Large intestine (tissue), 3 donors: ENCODE results near the gene CHRNB2. TPM values are rescaled to one million over a fixed set of nuclear protein-coding genes. Genes with fewer than 3 reads are reported as not detected.

ENCODE experiments used
- DNase-seq, 2 donors: peaks; one replicate each; pipeline versions ENCODE4 v3.0.0 to v3.0.0-alpha.2; 2013
- H3K27ac ChIP-seq: one replicate; pipeline ENCODE4 v1.5.1; 2013; ENCODE audit warnings: low read length
- H3K27me3 ChIP-seq: 2 replicates; pipeline ENCODE4 v1.6.1; 2013; ENCODE audit warnings: low read length; ENCODE audit not compliant: control insufficient read depth, insufficient read depth
- H3K36me3 ChIP-seq: 2 replicates; pipeline ENCODE4 v1.6.1; 2013; ENCODE audit warnings: low read length; ENCODE audit not compliant: control insufficient read depth, insufficient read depth
- H3K4me1 ChIP-seq: one replicate; pipeline ENCODE4 v1.6.1; 2013; ENCODE audit warnings: low read length; ENCODE audit not compliant: control insufficient read depth, insufficient read depth
- H3K4me3 ChIP-seq: one replicate; pipeline ENCODE4 v1.5.1; 2013; ENCODE audit warnings: low read length
- H3K9me3 ChIP-seq: one replicate; pipeline ENCODE4 v1.6.1; 2013; ENCODE audit warnings: mild to moderate bottlenecking, low read depth, low read length, moderate library complexity; ENCODE audit not compliant: control insufficient read depth
- WGBS: methylation state at CpG from one replicate; pipeline ENCODE4 v1.1.5; 2013; ENCODE audit warnings: low lambda C conversion rate; ENCODE audit not compliant: insufficient coverage; 5-methylcytosine and 5-hydroxymethylcytosine counted together
- polyA plus RNA-seq: library from polyadenylated mRNA; unstranded; fragments of 120-200 nt; gene quantifications from one replicate; pipeline ENCODE4 v1.2.1, GENCODE V29; 2013

CHRNB2 gene
- polyA plus RNA-seq, 1 donor, result 1.7 TPM

GRCh38 chr1:154553056-154554030 lies 14.2 kb upstream of the CHRNB2 start:
- Histone ChIP-seq H3K27ac (no peak overlapping the region), H3K4me3 (no peak overlapping the region), H3K4me1 (peaks cover 18% of the 10 kb centered on the region), H3K9me3 (no peaks in the 10 kb centered on the region), H3K27me3 (no peaks in the 10 kb centered on the region), H3K36me3 (peaks cover 76% of the 10 kb centered on the region)
- DNase-seq, result no peak
- WGBS, result no CpG with 5 or more reads among the region's 12 CpGs

- Histone ChIP-seq H3K4me1 (peaks cover 15% of the 10 kb centered on the region), H3K27ac (no peak overlapping the region), H3K4me3 (peak overlapping the region; percentile 86), H3K27me3 (no peaks in the 10 kb centered on the region), H3K36me3 (peaks cover 47% of the 10 kb centered on the region), H3K9me3 (no peaks in the 10 kb centered on the region)
- DNase-seq, result no peak
- WGBS, result no CpG with 5 or more reads among the region's 4 CpGs
These were observed 11.2 kb upstream of the CHRNB2 start for GRCh38 chr1:154556422-154556821.

DNA sequence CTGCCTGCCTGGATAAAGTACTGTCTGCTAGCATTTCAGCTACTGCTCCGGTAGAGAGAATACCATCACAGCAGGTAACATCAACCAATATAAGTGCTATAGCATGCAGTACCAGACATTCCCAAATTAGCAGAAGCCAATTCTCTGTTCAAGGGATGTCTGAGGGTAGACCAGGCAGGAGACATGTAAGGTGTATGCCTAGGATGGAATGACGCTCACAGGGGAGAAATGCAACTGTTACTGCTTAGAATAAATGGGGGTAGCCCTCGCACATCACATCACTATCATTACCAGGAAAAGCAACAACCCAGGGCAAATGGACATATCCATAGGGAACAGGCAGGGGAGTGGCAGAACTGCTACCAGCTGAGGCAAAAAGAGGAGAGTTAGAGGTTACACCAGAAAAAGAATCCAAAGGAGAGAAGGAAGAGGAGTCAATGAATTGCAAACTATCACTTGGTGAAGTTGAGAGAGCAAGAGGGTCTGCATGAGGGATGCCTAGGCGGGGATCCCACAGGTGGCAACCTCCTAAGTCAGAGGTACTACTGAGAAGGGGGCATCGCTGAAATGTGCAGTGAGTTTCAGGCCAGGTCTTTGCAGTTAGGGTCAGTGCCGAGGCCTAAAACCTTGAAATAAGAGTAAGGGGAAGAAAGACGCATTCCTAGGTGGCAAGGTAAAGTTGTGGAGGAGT lies 10.2 kb upstream of the CHRNB2 start:
- Histone ChIP-seq H3K27me3 (no peaks in the 10 kb centered on the region), H3K36me3 (peaks cover 37% of the 10 kb centered on the region), H3K9me3 (no peaks in the 10 kb centered on the region), H3K27ac (peak overlapping the region; percentile 44), H3K4me3 (peak overlapping the region; percentile 86), H3K4me1 (peaks cover 15% of the 10 kb centered on the region)
- WGBS, result 0% methylated on average over 1 of the region's 7 CpGs
- DNase-seq, result peak in 1 of 2 donors; percentile 11

- Histone ChIP-seq H3K4me1 (peaks cover 15% of the 10 kb centered on the region), H3K36me3 (peaks cover 30% of the 10 kb centered on the region), H3K27ac (peak within 1 kb of the TSS; percentile 97), H3K27me3 (no peaks in the 10 kb centered on the region), H3K9me3 (no peaks in the 10 kb centered on the region), H3K4me3 (peak within 1 kb of the TSS; percentile 86)
- WGBS, result no CpG with 5 or more reads among the region's 69 CpGs
- DNase-seq, result peak; percentile 24 to 36
These were observed 9.4 kb upstream of the CHRNB2 start, which contains the start of gene UBE2Q1 for GRCh38 chr1:154557939-154558719. Gene UBE2Q1 (minus strand): TSS chr1:154558662. CDS start chr1:154558553, 109 bp downstream.

GRCh38 chr1:154558720-154559465 lies 8.7 kb upstream of the CHRNB2 start:
- peak; percentile 99 to 100 for DNase-seq
- Histone ChIP-seq H3K27me3 (no peaks in the 10 kb centered on the region), H3K9me3 (no peaks in the 10 kb centered on the region), H3K4me1 (peaks cover 15% of the 10 kb centered on the region), H3K27ac (peak overlapping the region; percentile 97), H3K36me3 (peaks cover 22% of the 10 kb centered on the region), H3K4me3 (peak overlapping the region; percentile 75)
- WGBS, result no CpG with 5 or more reads among the region's 57 CpGs

DNA sequence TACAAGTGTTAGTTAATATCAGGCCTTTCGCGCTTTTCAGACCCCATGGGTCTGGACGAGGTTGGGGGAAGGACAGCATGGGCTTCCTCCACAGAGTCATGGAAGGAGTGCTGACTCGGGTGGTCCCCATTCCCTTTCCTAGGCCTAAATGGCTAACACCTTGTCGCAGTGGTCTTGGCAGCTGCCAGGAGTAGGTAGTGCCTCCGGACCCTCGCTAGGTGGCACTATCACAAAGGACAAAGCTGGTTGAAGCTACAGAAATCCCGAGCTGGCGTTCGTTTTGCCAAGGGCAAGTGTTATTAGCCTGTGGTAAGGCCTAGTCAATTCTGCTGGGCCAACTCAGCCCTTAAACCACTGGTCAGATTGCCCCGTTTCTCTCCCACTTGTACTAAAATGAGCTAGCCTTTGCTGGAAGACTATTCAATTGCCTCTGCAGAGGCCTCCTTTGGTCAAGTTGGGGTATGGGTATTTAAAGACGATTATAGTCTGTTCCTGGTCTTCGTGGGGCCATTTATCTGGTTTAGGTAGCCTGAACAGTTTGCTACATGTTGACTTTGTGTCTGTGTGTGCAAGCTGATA lies 8.0 kb upstream of the CHRNB2 start:
- H3K9me3 ChIP-seq, result no peaks in the 10 kb centered on the region
- WGBS, result 40% methylated on average over 1 of the region's 13 CpGs
- peaks cover 17% of the 10 kb centered on the region for H3K36me3 ChIP-seq
- peak overlapping the region; percentile 75 for H3K4me3 ChIP-seq
- H3K27me3 ChIP-seq, result no peaks in the 10 kb centered on the region
- peak; percentile 87 to 90 for DNase-seq
- H3K4me1 ChIP-seq, result peaks cover 15% of the 10 kb centered on the region
- peak overlapping the region; percentile 97 for H3K27ac ChIP-seq

GRCh38 chr1:154565876-154566275 lies 1.7 kb upstream of the CHRNB2 start:
- Histone ChIP-seq H3K4me1 (peaks cover 9% of the 10 kb centered on the region), H3K36me3 (no peaks in the 10 kb centered on the region), H3K9me3 (no peaks in the 10 kb centered on the region), H3K4me3 (no peak overlapping the region), H3K27ac (no peak overlapping the region), H3K27me3 (peaks cover 22% of the 10 kb centered on the region)
- no CpG with 5 or more reads among the region's 6 CpGs for WGBS
- no peak for DNase-seq

DNA sequence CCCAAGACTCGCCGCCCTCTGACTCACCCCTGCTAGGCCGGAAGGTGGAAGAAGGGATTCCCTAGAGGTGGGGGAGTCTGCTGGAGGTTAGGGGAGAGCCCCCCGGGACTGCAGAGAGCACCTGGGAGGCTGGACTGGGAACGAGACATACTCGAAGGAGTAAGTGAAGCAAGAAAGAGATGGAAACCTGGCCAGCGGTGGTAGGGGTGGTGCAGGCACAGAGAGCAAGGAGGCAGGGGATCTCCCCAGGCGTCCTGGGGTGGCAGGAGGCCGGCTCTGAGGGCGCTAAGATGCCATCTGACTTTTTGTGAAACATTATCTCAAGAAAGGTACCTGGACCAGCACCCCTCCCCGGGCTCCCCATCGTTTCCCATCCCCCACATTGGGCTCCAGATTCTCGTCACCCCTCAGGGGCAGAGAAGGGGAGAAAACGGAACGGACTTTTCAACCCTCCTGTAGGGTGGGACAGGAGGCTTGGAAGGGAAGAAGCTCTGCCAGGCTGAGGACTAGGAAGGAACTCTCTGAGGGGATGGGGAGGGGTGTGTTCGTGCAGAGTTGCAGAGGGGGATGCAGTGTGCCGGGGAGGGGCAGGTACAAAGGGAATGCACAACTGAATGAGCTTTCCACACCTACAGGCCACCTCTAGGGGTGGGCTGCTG lies 708 bp downstream of the CHRNB2 start:
- no peak for DNase-seq
- no CpG with 5 or more reads among the region's 17 CpGs for WGBS
- Histone ChIP-seq H3K27me3 (peaks cover 27% of the 10 kb centered on the region), H3K4me3 (peak overlapping the region; percentile 26), H3K36me3 (no peaks in the 10 kb centered on the region), H3K27ac (no peak overlapping the region), H3K4me1 (peaks cover 9% of the 10 kb centered on the region), H3K9me3 (peaks cover 5% of the 10 kb centered on the region)
